ENCODE data around the gene PRKCD. TPM values are rescaled to one million over a fixed set of nuclear protein-coding genes. Genes with fewer than 3 reads are reported as not detected.
"Not testable (repeated sequence)": the region's sequence is repeated elsewhere in the genome, so short reads cannot be mapped to it uniquely, and the experiment has no call there.

Gene PRKCD
- total and polyA plus RNA-seq, 2 experiments from 2014 or later: 12.3 to 23.6 TPM

- Histone ChIP-seq H3K4me3 (no peak overlapping the region), H3K27me3 (no peaks in the 10 kb centered on the region), H4K20me1 (ENCODE audit: insufficient read depth, poor library complexity, severe bottlenecking) (no peaks in the 10 kb centered on the region), H3K27ac (no peak overlapping the region), H3K9me3 (ENCODE audit: low read depth) (no peaks in the 10 kb centered on the region), H2AFZ (no peak overlapping the region), H3K9me2 (replicated peaks; ENCODE audit: insufficient read depth) (no peaks in the 10 kb centered on the region), H3K4me2 (no peak overlapping the region), H3K4me1 (ENCODE audit: insufficient read depth) (peaks cover 10% of the 10 kb centered on the region), H3K36me3 (replicated peaks; ENCODE audit: insufficient read depth, low read depth) (no peaks in the 10 kb centered on the region), H3K79me2 (no peaks in the 10 kb centered on the region)
- no peak for TF ChIP-seq EZH2phosphoT487 (IDR thresholded peaks at IDR 0.05; ENCODE audit: low read depth, severe bottlenecking, unreplicated experiment)
- TF ChIP-seq CTCF (IDR thresholded peaks at IDR 0.05; ENCODE audit: poor library complexity): no peak
- no peak for TF ChIP-seq EZH2 (IDR thresholded peaks at IDR 0.05; ENCODE audit: borderline replicate concordance)
- WGBS (ENCODE audit: low lambda C conversion rate, missing lambda C conversion rate): 98% methylated on average over 4 of the region's 4 CpGs
- no peak for DNase-seq (ENCODE audit: low spot score)
Measured at GRCh38 chr3:53149699-53150098, 11.3 kb upstream of the PRKCD start.

DNA sequence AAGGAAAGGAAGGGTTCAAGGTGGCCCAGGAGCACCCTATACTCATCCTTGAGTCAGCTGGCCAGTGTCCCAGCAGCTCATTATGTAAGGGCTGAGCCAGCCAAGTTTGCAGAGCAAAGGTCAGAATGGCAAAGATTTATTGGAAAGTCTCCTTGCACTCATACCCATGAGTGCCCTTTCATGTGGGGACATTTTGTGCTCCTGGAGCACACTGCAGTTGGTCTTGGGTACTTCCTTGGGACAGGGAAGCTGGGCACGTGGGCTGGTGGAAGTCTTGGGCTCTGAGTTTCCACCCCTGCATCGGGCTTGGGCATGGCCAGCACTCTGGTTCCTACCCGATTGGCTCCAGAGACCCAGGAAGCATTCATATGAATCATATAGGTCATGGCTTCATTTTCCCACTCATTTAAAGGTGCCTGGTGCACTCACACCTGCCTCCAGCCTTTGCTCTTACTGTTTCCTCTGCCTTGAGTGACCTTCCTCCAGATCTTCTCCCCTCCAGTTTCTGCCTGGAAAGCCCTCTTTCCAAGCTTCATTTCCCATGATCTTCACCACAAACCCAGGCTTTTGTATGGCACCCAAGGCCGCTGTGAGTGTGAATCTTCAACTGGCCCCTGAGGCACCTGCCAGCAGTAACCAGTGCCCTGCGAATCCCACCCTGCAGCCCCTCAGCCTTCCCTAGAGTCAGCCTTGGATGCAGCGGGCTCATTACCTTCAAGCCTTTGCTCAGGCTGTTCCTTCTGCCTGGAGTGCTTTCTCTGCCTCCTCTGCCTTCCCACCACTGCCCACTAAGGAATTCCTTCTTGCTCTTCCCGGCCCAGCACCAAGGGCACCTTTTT is 10.5 kb upstream of the PRKCD start:
- Histone ChIP-seq H4K20me1 (ENCODE audit: insufficient read depth, poor library complexity, severe bottlenecking) (no peaks in the 10 kb centered on the region), H3K9me3 (ENCODE audit: low read depth) (no peaks in the 10 kb centered on the region), H3K36me3 (replicated peaks; ENCODE audit: insufficient read depth, low read depth) (no peaks in the 10 kb centered on the region), H3K79me2 (no peaks in the 10 kb centered on the region), H2AFZ (no peak overlapping the region), H3K4me3 (no peak overlapping the region), H3K27ac (no peak overlapping the region), H3K27me3 (no peaks in the 10 kb centered on the region), H3K4me1 (ENCODE audit: insufficient read depth) (peaks cover 7% of the 10 kb centered on the region), H3K9me2 (replicated peaks; ENCODE audit: insufficient read depth) (no peaks in the 10 kb centered on the region), H3K4me2 (no peak overlapping the region)
- no peak for TF ChIP-seq EZH2phosphoT487 (IDR thresholded peaks at IDR 0.05; ENCODE audit: low read depth, severe bottlenecking, unreplicated experiment)
- TF ChIP-seq CTCF (IDR thresholded peaks at IDR 0.05; ENCODE audit: poor library complexity): no peak
- no peak for TF ChIP-seq EZH2 (IDR thresholded peaks at IDR 0.05; ENCODE audit: borderline replicate concordance)
- no peak for DNase-seq (ENCODE audit: low spot score)
- WGBS (ENCODE audit: low lambda C conversion rate, missing lambda C conversion rate): 87% methylated on average over 7 of the region's 7 CpGs

DNA sequence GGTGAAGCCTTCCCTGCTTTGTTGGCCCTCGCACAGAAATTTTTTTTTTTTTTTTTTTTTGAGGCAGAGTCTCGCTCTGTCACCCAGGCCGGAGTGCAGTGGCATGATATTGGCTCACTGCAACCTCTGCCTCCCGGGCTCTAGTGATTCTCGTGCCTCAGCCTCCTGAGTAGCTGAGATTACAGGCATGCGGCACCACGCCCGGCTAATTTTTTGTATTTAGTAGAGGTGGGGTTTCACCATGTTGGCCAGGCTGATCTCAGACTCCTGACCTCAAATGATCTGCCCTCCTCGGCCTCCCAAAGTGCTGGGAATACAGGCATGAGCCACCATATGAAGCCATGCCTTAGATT is 9.9 kb upstream of the PRKCD start:
- peaks cover 12% of the 10 kb centered on the region for H3K4me1 ChIP-seq (ENCODE audit: insufficient read depth)
- not testable (repeated sequence) for H3K27ac ChIP-seq; H2AFZ ChIP-seq; H3K9me3 ChIP-seq (ENCODE audit: low read depth); H3K9me2 ChIP-seq (replicated peaks; ENCODE audit: insufficient read depth); DNase-seq (ENCODE audit: low spot score); H4K20me1 ChIP-seq (ENCODE audit: insufficient read depth, poor library complexity, severe bottlenecking); H3K27me3 ChIP-seq; H3K4me2 ChIP-seq; H3K36me3 ChIP-seq (replicated peaks; ENCODE audit: insufficient read depth, low read depth); H3K79me2 ChIP-seq; H3K4me3 ChIP-seq
- WGBS (ENCODE audit: low lambda C conversion rate, missing lambda C conversion rate): 96% methylated on average over 9 of the region's 9 CpGs

GRCh38 chr3:53151465-53151864 is 9.5 kb upstream of the PRKCD start:
- no peak overlapping the region for H3K4me2 ChIP-seq
- H3K4me1 ChIP-seq (ENCODE audit: insufficient read depth): peaks cover 12% of the 10 kb centered on the region

More at GRCh38 chr3:53151465-53151864, 9.5 kb upstream of the PRKCD start:
- H3K79me2 ChIP-seq: no peaks in the 10 kb centered on the region
- no peak overlapping the region for H3K27ac ChIP-seq
- no peaks in the 10 kb centered on the region for H3K9me2 ChIP-seq (replicated peaks; ENCODE audit: insufficient read depth)
- no peak for TF ChIP-seq EZH2 (IDR thresholded peaks at IDR 0.05; ENCODE audit: borderline replicate concordance)
- H3K27me3 ChIP-seq: no peaks in the 10 kb centered on the region
- no peak overlapping the region for H3K4me3 ChIP-seq
- DNase-seq (ENCODE audit: low spot score): no peak
- H3K36me3 ChIP-seq (replicated peaks; ENCODE audit: insufficient read depth, low read depth): no peaks in the 10 kb centered on the region
- no peak overlapping the region for H2AFZ ChIP-seq
- no peaks in the 10 kb centered on the region for H4K20me1 ChIP-seq (ENCODE audit: insufficient read depth, poor library complexity, severe bottlenecking)
- WGBS (ENCODE audit: low lambda C conversion rate, missing lambda C conversion rate): 87% methylated on average over 5 of the region's 5 CpGs
- H3K9me3 ChIP-seq (ENCODE audit: low read depth): no peaks in the 10 kb centered on the region
